Non-pigmented ciliary epithelial cell (primary cell): ENCODE data around the gene FOXL3.

Experiments used
- DNase-seq: peaks from one replicate; pipeline ENCODE4 v3.0.0-alpha.2; 2010; ENCODE audit warnings: low read depth

Gene FOXL3

DNA sequence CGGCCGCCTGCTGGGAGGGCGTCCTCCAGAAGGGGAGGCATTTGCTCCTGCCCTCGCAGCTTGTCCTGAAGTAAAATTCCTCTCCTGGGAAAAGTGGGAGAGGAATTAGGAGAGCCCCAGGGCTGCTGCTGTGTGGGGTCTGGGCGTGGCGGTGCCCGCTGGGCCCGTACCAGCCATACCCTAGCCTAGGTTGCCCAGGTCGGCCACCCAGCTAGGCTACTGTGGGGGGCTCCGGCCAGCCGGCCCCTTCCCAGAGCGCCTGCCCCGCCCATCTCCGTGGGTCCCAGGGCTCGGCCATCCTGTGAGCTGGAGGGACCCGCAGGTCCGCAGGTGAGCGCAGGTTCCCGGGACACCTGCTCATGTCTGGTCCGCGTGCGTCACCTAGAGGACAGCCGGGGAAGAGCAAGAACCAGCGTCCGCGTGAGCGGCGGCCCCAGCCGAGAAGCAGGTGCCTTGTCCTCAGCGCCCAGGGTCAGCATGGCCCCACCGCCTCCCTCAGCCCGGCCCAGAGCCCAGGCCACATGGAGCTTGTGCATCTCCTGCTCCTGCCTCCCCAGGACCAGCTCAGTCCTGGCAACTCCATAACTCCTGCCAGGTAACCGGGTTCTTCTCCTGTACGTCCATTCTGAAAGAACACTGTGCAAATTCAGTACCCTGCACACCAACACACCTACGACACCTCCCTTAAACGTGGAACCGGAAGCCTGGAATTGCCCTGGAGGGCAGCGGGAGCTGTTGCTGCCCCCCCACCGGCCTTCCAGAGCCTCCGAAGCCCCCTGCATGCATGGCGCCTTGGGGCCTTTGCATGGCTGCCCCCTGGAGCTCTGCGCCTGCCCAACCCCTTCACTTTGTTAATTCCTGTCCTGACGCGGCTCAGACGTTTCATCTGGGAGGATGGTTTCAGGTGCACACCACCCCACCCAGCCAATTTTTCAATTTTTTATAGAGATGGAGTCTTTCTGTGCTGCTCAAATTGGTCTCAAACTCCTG, 22.8 kb upstream of the FOXL3 start:
- no peak for DNase-seq

DNA sequence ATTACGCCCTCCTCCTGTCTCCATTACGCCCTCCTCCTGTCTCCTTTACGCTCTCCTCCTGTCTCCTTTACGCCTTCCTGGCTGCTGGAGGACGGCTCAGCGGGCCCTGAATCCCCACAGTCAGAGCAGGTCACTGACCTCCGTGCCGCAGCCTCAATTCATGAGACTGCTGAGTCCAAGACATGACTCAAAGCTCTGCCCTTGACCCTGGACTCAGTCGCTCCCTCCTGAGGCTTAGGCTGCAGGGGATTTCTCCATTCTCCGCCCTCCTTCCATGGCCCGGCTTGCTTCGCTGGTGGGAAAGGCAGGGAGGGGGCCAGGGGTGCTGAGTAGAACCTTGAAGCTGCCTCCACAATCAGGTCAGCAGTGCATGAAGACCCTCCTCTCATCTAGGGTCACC, 21.0 kb upstream of the FOXL3 start:
- no peak for DNase-seq

DNA sequence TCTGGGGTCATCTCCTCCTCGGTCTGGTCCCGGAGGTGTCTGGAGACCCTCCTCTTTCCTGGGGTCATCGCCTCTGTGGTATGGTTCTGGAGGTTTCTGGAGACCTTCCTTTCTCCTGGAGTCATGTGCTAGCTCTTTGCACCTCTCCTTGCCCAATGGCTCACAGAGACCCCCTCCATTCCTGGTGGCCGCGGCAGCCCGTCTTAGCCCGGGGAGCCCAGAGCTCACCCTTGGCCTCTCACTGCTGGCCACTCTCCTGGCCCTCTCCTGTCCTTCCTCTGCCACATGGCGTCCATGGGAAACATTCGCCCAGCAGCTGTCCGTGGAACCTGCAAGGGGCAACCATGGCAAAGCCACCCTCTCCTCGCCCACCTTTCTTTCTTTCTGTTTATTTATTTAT, 20.2 kb upstream of the FOXL3 start:
- DNase-seq, result no peak

- no peak for DNase-seq
These were observed 19.5 kb upstream of the FOXL3 start for GRCh38 chr7:270351-270983.

DNA sequence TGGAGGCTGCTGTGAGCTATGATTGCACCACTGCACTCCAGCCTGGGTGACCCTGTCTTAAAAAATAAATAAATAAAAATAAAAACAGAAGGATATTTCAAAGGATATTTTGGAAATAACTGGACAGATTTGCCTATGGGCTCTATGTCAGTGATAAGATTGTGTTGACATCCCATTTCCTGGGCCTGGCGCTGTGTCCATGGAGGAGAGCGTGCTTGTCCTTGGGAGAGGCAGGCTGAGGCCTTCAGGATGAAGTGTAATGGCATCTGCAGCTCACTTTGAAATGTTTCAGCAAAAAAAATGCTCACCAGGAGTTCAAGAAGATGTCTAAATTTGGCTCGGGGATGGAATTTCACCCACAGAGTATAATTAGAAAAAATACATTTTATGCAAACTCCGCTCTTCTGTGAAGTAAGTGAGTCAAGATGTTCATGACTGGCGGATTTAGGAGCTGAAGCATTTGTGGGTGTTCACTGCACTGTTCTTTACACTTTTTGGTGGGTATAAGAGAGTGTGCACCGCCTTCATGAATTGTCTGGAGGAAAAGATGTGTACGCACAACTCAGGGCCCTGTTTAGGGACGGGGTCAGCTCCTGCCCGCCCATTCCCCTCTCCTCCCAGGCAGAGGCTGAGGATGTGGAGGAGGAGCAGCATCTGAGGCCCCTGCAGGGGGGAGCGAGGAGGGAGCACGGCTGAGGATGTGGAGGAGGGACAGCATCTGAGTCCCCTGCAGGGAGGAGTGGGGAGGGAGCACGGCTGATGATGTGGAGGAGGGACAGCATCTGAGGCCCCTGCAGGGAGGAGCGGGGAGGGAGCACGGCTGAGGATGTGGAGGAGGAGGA, 18.5 kb upstream of the FOXL3 start:
- no peak for DNase-seq

GRCh38 chr7:272108-272615, 17.8 kb upstream of the FOXL3 start:
- no peak for DNase-seq

DNA sequence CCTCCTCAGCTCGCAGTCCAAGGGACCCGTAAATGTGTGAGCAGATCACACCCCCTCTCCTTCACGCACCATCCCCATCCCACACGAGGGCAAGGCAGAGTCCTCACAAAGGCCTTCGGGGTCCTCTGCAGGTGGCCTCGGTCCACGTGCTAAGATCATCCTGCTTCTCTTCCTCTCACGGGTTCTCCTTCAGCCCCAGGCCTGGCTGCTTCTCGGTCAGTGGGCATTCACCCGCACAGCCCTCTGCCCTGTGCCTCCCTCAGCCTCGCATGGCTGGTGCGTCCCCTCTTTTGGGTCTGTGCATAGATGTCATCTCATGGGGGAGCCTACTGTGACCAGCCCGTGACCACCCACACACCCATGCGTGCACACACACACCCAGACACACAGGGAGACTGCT, 17.3 kb upstream of the FOXL3 start:
- DNase-seq, result no peak

GRCh38 chr7:273327-273726, 16.6 kb upstream of the FOXL3 start:
- no peak for DNase-seq

DNA sequence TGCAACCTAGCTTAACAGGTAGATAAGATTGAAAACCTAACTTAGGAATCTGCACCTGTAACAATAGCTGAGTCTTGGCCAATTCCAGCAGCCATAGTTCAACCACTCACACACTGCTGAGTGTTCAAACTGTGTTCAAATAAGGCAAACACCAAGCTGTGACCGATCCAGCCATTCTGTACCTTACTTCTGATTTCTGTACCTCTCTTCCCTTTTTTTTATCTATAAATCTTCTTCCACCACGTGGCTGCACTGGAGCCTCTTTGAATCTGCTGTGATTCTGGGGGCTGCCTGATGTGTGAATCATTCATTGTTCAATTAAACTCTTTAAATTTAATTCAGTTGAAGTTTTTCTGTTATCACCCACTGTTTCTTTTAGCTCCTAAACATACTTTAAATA, 15.7 kb upstream of the FOXL3 start:
- DNase-seq, result no peak

DNA sequence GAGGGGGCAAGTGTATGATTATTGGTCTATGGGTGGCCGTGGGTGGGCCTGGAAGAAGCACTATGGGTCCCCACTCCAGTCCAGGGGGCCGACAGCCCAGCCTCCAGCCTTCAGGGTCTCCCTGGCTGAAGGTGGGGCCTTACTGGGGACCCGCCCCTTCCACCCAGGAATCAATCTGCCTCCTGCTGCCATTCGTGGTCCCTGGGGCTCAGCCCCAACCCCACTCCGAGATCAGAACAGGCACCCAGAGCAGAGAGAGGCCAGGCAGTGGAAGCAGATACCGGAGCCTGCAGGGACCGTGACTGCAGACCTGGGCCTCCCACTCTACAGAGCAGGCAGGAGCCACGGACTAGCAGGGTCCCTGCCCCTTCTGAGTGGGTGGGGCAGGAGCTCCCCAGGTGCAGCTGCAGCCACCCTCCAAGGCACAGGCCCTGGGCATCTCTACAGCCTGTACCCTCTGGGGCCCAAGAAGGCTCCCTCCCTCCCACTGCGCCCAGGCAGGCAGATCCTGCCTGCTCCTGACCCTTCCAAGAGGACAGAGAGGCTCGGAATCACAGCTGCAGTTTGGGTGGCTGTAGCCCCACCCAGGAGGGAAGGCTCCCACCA, 13.6 kb upstream of the FOXL3 start:
- no peak for DNase-seq

- DNase-seq, result no peak
These were observed 12.7 kb upstream of the FOXL3 start for GRCh38 chr7:277228-277627.

- DNase-seq, result no peak
These were observed 11.9 kb upstream of the FOXL3 start for GRCh38 chr7:278081-278480.

GRCh38 chr7:279821-280220, 10.1 kb upstream of the FOXL3 start:
- no peak for DNase-seq

DNA sequence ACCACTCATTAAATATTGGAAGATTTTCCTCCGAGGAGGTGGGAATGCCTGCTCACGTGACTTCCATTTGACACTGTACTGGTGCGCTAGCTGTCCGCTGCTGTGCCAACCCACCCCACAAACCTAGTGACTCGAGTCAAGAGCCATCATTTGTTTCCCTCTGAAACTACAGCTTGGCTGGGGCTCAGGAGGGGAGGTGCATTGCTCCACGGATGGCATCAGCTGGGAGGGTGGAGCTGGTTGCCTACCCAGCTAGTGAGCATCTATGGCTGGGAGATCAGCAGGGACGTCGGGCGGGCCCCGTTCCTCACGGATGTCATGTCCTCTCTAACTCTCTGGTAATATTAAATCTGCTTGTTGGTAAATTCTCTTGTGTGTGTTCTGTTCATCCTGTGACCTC, 9.5 kb upstream of the FOXL3 start:
- no peak for DNase-seq

DNA sequence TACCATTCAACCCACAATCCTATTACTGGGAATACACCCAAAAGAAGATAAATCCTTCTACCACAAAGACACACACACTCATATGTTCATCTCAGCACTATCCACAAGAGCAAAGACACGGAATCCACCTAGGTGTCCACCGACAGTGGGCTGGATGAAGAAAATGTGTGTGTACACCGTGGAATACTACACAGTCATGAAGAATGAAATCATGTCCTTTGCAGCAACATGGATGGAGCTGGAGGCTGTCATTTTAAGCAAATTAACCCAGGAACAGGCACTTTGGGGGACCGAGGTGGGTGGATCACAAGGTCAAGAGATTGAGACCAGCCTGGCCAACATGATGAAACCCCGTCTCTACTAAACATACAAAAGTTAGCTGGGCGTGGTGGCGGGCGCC, 8.3 kb upstream of the FOXL3 start:
- DNase-seq, result no peak

DNA sequence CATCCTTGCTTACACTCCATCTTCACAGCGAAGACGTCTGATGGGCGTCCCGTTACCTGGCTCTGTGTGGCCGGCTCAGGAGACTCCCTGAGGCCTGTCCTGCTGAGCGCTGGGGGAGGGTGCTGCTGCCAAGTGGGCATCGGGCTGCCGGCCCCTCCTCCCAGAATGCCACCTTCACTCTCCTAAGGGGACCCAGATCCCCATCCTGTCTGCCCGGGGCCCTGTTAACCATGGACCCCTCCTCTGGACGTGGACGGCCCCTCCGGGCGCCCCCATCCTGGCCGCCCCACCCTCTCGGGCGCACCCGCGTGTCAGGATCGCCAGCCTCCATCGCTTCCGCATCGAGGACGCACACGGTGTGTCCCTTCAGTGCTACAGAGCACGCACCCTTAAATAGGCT, 7.3 kb upstream of the FOXL3 start:
- no peak for DNase-seq

DNA sequence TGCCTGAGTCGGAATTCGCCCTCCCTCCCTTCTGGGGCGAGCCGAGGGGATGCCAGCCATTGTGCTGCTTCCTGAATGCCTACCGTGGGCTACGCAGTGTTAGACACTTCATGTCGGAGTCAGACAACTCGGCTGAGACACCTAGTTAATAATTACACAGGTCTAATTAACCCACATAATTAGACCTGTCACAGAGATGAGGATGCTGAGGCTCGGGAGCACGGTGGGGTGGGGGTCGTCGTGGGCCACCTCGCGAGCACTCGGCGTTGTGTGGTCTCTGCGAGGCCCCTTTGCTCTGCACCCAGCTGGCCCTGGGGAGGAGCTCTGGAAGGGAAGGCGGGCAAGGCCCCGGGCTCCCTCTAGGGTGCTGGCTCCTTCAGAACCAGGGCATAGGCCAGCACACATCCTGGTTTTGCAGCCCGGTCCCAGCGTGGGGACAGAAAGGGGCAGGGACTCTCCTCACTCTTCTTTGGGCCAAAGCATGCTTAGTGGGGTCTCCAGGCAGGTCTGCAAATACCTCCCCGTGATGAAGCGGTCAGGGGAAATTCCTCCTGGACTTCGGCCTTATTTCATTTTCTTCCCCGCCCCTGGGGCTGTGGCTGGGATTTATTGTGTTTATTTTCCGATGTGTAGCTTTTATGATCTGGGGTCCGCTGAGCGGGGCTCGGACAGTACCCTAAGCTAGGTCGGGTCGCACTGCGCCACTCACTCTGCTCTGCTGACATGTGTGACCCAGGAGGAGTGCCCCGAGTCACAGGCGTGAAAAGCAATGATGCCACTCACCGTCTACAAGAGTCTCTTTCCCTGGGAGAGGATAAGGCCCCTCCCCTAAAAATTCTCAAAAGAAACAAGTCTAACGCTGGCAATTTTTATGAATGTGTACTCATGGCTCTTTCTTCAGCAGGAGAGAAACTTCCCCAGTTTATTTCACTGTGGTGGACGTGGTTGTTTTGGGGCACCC, 4.9 kb upstream of the FOXL3 start:
- no peak for DNase-seq

GRCh38 chr7:285731-286130, 4.2 kb upstream of the FOXL3 start:
- no peak for DNase-seq

DNA sequence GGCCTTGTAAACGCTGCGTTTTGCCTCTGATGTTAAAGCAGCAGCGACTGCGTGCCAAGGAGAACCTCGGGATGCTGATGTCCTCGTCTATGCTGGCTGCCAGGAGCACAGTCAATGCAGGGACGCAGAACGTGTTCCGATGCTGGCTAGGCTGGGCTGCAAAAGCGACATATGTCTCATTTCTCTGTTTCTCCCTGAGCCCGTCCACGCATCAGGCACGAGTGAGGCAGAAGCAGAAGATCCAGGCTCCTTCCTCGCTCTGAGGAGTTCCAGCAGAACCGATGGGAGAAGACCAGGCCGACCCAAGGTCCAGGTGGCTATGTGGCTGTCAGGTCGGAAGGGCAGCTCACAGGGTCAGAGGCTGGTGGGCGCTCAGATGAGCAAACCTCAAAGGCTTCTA, 3.7 kb upstream of the FOXL3 start:
- no peak for DNase-seq

DNA sequence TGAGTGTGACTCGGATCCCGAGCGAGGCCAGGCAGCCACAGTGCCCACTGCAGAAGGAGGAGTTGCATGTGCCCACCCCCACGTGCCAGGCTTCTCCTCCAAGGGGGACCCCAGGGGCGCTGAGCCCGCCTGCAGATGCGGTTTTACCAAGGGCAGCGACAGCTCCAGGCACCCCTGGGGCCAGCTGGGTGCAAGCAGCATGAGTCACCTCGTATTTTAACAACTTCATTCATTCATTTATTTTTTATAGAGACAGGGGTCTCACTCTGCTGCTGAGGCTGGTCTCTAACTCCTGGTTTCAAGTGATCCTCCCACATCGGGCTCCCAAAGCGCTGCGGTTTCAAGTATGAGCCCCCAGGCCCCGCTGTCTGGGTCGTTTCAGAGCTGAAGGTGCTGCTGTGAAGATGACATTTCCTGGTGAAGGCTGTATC, 1.3 kb upstream of the FOXL3 start:
- DNase-seq, result no peak
